HG03378 (cell line): Measurements from ENCODE around the gene SLC9A9.

Experiments used
- ATAC-seq: cut with Tn5 transposase; IDR thresholded peaks from one replicate; pipeline ENCODE4 v1.9.1; 2021; ENCODE audit warnings: mild to moderate bottlenecking, moderate library complexity; ENCODE audit not compliant: unreplicated experiment

The SLC9A9 gene

GRCh38 chr3:143430568-143430967, 417.7 kb downstream of the SLC9A9 start:
- no peak for ATAC-seq

GRCh38 chr3:143429628-143430514, 418.4 kb downstream of the SLC9A9 start:
- no peak for ATAC-seq

DNA sequence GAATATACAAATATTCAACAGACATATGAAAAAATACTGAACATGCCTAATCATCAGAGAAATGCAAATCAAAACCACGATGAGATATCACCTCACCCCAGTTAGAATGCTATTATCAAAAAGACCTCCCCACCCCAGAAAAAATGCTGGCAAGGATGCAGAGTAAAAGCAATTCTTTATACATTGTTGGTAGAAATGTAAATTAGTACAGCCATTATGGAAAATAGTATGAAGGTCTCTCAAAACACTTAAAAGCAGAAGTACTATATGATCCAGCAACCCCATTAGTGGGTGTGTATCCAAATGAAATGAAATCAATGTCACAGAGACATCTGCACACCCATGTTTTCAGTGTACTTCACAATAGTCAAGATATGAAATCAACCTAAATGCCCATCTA, 420.0 kb downstream of the SLC9A9 start:
- ATAC-seq: no peak

DNA sequence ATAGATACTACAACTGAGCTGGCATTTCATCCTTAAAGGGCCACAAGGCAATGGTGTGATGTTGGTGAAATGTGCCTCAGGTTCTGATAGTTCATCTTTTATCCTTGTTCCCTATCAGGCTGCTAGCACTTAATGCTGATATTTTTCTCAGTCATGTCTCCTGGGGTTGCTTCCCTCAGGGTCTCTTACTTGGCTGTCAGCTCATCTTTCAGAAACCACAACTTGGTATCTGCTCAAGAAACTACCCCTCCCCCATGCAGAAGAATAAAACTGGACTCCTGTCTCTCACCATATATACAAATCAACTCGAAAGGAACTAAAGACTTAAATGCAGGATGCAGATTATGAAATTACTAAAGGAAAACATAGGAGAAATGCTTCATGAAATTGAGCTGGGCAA, 420.6 kb downstream of the SLC9A9 start:
- ATAC-seq: no peak

DNA sequence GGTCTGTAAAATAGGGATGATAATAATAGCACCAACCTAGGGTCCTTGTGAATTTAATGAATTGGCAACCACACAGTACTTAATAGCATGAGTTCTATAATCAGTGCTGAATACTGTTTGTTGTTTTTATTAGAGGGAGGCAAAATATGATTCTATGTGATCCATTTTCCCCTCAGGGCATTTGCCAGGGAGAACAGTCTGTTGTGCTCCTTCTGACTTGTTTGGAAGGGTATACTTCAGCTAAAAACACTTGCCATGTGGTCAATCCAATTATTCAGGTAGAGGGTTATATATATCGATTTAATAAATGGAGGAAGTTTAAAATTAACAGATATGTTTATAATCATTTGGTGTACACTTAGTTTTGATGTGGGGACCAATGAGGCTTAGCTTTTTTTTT, 423.4 kb downstream of the SLC9A9 start:
- ATAC-seq: no peak

DNA sequence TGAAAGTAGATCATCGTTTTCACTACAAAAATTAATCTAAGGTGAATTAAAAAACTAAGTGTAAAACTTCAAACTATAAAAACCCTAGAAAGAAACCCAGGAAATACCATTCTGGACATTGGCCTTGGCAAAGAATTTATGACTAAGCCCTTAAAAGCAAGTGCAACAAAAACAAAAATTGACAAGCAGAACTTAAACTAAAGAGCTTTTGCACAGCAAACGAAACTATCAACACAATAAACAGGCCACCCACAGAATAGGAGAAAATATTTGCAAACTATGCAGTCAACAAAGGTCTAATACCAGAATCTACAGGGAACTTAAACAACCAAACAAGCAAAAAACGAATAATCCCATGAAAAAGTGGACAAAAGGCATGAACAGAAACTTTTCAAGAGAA, 426.7 kb downstream of the SLC9A9 start:
- ATAC-seq: no peak

DNA sequence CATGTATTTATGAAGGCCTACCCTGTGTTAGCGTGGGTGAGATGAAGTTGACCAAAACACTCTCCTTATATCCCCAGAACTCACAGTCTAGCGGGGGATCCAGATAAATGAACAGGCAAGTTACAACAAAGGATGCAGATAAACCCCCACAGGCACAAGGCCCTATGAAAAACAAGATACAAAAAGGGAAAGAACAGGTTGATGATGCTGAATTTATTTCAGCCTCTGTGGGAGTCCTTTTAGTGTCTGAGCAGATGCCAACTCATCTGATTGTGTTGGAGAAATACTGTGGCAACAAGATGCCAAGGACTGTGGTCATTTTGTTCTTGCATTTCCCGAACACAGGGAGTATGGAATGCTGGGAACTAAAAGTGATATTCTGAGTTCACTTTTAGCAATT, 428.7 kb downstream of the SLC9A9 start:
- no peak for ATAC-seq

- no peak for ATAC-seq
Observed at GRCh38 chr3:143418391-143418790, 429.9 kb downstream of the SLC9A9 start.

DNA sequence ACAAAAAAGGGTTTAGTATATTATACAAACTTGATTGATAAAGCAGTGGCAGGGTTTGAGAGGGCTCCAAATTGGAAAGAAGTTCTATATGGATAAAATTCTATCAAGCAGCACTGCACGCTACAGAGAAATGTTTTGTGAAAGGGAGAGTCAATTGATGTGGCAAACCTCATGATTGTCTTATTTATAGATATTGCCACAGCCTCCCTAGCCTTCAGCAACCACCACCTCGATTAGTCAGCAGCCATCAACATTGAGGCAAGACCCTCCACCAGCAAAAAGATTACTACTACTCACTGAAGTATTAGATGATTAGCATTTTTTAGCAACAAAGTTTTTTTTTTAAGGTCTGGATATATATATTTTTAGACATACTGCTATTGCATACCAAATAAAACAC, 432.0 kb downstream of the SLC9A9 start:
- ATAC-seq: no peak

- no peak for ATAC-seq
Observed at GRCh38 chr3:143414571-143415253, 433.6 kb downstream of the SLC9A9 start.

GRCh38 chr3:143413372-143413771, 434.9 kb downstream of the SLC9A9 start:
- no peak for ATAC-seq

DNA sequence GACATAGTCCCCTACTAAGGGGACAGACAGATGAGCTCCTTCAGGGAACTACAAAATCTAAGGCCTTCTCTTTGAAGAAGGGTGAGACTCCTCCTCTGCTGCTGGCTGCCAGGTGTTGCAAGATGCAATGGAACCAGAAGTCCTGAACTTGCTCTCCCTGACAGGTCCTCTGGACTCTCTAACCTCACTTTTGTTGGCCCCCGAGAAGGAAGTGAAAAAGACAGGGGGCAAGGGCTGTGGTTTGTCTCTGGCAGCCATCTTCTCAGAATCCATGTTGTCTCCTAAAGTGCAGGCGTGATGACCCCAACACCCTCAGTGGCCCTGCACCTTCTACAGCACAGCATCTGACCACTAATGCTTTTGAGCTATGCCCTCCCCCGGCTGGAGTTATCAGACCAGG, 436.2 kb downstream of the SLC9A9 start:
- ATAC-seq: no peak

GRCh38 chr3:143410259-143410658, 438.0 kb downstream of the SLC9A9 start:
- no peak for ATAC-seq

DNA sequence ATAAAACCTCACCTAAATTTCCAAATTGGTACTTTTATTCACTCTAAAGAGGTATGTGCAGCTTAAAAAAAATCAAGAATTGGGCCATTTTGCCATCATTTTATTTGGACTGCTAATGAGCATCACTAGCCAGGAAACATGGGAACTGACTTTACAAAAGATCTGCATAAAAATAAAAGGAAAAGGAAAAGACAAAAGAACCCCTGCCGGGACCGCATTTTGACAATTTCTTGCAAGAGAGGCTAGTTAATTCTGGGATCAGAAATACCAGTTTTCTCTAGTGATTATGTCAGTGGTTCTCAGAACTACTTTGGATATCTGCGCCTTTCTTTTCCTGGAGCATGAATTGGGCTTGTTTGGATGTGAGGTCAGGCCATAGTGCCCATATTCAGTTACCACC, 439.5 kb downstream of the SLC9A9 start:
- ATAC-seq: no peak

DNA sequence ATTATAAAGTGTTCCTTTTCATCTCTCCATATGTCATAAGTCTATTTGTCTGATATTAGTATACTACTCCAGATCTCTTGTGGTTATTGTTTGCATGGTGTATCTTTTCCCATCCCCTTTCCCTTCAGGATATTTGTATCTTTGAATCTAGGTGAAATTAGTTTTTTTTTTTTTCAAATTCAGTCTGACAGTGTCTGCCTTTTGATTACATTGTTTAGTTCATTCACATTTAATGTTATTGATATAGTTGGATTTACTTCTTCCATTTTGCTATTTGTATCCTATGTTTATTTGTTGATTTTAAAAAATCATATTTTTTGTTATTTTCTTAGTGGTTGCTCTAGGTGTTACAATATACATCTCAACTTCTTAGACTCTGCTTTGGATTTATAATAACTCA, 445.7 kb downstream of the SLC9A9 start:
- no peak for ATAC-seq

- ATAC-seq: no peak
Observed at GRCh38 chr3:143396790-143397189, 451.5 kb downstream of the SLC9A9 start.

DNA sequence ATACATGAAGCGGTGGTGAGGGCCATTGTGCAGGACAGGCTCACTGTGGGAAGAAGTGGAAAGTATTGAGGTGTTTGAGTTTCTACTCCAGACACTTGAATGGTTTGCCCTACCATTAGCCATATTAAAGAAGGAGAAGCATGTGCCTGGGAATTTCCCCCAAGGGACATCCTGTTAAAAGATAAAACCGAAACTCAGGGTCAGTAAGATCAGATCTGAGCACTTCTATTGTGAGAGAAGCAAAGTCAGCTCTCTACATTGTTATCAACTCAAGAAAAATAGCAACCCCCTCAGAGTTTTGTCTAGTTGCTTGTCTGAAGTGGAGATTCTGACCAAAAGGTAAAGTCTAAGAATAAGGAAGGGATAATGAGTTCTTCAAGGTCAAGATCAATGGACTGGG, 458.9 kb downstream of the SLC9A9 start:
- ATAC-seq: no peak

DNA sequence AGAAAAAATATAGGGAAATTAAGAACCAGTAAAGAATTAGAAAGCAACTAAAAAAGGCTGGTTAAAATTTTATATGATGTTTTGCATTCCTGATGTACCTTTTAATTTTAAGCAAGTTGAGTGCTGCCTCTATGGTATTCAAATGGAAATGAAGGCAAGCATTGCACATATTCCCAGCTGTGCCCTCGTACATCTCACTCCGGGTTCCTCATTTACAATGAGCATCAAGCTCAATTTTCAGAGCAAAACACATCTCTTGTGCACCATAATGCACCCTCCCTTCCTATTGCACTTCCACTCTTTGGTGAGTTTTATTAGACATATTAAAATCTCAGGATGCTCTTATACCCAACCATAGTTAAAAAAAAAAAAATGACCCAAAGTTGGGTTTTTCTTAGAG, 460.8 kb downstream of the SLC9A9 start:
- no peak for ATAC-seq

- no peak for ATAC-seq
Observed at GRCh38 chr3:143384076-143384475, 464.2 kb downstream of the SLC9A9 start.

DNA sequence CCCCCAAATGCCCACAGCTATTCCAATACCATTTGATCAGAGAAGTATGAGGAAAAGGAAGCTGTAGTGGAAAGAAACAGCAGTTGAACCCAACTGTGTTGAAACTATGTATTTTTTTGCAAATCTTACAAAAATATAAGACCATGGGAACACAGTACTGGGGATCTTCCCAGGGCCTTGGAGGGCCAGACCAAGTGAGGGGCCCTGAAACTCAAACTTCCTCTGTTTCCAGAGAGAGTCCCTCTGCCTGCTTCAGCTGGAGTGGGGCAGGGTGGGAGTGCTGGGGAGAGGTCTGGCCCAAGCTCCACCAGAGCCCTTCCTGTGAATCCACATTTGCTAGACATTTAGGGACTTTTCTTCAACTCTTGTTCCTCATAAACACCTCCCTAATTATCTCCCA, 464.8 kb downstream of the SLC9A9 start:
- no peak for ATAC-seq

DNA sequence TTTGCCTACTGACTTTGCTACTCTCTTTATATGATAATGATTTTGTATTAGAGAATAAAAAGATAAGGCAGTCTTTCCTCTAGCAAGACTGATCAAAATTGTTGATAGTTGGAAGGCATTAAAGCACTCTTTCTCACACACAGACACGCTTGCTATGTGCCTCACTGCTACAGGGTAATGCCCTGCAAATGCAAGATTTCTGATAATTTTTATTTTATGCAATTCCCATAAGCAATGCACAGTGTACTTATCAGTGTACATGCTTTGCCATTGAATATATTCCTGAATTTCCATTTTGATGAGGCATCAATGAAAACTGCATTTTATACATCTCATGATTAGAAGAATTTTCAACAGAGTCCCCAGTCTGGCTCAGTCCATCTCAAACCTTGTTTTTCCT, 465.5 kb downstream of the SLC9A9 start:
- ATAC-seq: no peak

DNA sequence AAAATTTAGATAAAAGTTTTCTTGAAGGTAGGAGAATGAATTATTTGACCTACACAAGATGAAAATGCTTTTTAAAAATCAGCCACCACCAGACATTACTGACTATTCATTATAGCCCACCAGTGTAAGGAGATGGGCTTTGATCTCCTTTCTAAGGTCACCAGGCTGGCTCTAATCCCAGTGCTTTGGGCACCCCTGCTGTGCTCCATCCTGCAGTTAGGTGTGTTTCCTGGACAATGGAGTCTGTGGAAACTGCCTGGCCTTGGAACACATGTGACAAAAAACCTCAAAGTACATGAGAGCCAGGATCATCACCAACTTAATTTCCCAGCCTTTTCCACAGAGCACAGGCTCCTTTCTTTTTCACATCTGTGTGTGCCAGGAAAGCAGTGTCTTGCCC, 467.8 kb downstream of the SLC9A9 start:
- no peak for ATAC-seq
